ENCODE data around the gene AKR1C8. TPM values are rescaled to one million over a fixed set of nuclear protein-coding genes. Genes with fewer than 3 reads are reported as not detected.

Gene AKR1C8
- total and polyA plus RNA-seq, 2 of the 13 experiments (the other 11 are each of a cell fraction or from before 2014, with no cell fraction given) = 0.12 TPM; not detected in 1

DNA sequence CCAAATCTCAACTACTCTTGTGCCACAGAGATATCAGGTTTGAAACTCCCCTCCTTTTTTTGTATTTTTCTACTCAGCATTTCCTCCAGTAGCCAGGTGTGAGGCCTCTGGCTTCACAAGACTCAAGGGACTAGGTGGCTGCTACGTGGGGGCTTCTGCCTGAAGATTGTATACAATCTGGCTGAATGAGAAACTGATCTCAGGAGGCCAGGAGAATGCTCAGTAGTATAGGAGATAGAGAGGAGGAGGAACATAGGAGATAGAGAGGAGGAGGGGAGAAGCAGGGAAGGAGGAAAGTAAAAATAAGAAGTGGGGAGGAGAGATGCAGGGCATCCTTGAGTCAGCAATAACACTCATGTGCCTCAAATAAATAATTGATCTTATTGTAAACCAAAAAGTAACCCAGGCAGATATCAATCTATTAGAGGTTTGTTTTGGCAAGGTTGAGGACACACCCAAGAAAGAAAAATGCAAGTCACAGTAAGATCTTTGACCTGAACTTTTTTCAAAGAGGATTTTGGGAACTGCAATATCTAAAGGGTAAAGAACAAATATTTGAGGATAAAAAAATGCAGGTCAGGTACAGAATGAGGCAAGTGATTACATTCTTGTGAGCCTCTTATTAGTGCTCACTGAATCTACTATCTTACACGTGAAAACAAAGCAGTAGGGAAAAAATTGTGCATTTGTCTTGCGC lies 36.8 kb downstream of the AKR1C8 start (continued):
- TF ChIP-seq, protein P1, sequence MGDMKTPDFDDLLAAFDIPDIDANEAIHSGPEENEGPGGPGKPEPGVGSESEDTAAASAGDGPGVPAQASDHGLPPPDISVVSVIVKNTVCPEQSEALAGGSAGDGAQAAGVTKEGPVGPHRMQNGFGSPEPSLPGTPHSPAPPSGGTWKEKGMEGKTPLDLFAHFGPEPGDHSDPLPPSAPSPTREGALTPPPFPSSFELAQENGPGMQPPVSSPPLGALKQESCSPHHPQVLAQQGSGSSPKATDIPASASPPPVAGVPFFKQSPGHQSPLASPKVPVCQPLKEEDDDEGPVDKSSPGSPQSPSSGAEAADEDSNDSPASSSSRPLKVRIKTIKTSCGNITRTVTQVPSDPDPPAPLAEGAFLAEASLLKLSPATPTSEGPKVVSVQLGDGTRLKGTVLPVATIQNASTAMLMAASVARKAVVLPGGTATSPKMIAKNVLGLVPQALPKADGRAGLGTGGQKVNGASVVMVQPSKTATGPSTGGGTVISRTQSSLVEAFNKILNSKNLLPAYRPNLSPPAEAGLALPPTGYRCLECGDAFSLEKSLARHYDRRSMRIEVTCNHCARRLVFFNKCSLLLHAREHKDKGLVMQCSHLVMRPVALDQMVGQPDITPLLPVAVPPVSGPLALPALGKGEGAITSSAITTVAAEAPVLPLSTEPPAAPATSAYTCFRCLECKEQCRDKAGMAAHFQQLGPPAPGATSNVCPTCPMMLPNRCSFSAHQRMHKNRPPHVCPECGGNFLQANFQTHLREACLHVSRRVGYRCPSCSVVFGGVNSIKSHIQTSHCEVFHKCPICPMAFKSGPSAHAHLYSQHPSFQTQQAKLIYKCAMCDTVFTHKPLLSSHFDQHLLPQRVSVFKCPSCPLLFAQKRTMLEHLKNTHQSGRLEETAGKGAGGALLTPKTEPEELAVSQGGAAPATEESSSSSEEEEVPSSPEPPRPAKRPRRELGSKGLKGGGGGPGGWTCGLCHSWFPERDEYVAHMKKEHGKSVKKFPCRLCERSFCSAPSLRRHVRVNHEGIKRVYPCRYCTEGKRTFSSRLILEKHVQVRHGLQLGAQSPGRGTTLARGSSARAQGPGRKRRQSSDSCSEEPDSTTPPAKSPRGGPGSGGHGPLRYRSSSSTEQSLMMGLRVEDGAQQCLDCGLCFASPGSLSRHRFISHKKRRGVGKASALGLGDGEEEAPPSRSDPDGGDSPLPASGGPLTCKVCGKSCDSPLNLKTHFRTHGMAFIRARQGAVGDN (CRISPR knock-in tag; IDR thresholded peaks at IDR 0.05) = no peak
- TF ChIP-seq ZNF431 (CRISPR knock-in tag; IDR thresholded peaks at IDR 0.05; ENCODE audit: borderline replicate concordance, low read depth) (no peak), ZNF383 (CRISPR knock-in tag; IDR thresholded peaks at IDR 0.05; ENCODE audit: borderline replicate concordance) (no peak), ZNF10 (CRISPR knock-in tag; IDR thresholded peaks at IDR 0.05; ENCODE audit: borderline replicate concordance, low read depth) (no peak), ZNF292 (CRISPR knock-in tag; IDR thresholded peaks at IDR 0.05; ENCODE audit: borderline replicate concordance, low read depth) (no peak), NFE2L2 (IDR thresholded peaks at IDR 0.05; ENCODE audit: low read length) (peak; percentile 98), PHF8 (CRISPR knock-in tag; IDR thresholded peaks at IDR 0.05) (no peak), NCOR1 (IDR thresholded peaks at IDR 0.05; ENCODE audit: borderline replicate concordance, low read length) (peak; percentile 76), RFXAP (CRISPR knock-in tag; IDR thresholded peaks at IDR 0.05; ENCODE audit: borderline replicate concordance) (no peak), KDM4B (CRISPR knock-in tag; IDR thresholded peaks at IDR 0.05) (no peak), NAIF1 (CRISPR knock-in tag; IDR thresholded peaks at IDR 0.05; ENCODE audit: borderline replicate concordance) (no peak), BRD4 (CRISPR knock-in tag; IDR thresholded peaks at IDR 0.05) (no peak), ZNF138 (CRISPR knock-in tag; IDR thresholded peaks at IDR 0.05; ENCODE audit: low read depth) (no peak), ZNF333 (CRISPR knock-in tag; IDR thresholded peaks at IDR 0.05; ENCODE audit: borderline replicate concordance) (no peak), RFX1 (IDR thresholded peaks at IDR 0.05) (no peak), XBP1 (CRISPR knock-in tag; IDR thresholded peaks at IDR 0.05) (no peak), ZNF124 (CRISPR knock-in tag; IDR thresholded peaks at IDR 0.05) (no peak), ARNT2 (CRISPR knock-in tag; IDR thresholded peaks at IDR 0.05; ENCODE audit: low read depth) (no peak), RCOR2 (CRISPR knock-in tag; IDR thresholded peaks at IDR 0.05) (peak; percentile 86; the same call in 1 of the 2 replicates)
- TF ChIP-seq, protein P2, sequence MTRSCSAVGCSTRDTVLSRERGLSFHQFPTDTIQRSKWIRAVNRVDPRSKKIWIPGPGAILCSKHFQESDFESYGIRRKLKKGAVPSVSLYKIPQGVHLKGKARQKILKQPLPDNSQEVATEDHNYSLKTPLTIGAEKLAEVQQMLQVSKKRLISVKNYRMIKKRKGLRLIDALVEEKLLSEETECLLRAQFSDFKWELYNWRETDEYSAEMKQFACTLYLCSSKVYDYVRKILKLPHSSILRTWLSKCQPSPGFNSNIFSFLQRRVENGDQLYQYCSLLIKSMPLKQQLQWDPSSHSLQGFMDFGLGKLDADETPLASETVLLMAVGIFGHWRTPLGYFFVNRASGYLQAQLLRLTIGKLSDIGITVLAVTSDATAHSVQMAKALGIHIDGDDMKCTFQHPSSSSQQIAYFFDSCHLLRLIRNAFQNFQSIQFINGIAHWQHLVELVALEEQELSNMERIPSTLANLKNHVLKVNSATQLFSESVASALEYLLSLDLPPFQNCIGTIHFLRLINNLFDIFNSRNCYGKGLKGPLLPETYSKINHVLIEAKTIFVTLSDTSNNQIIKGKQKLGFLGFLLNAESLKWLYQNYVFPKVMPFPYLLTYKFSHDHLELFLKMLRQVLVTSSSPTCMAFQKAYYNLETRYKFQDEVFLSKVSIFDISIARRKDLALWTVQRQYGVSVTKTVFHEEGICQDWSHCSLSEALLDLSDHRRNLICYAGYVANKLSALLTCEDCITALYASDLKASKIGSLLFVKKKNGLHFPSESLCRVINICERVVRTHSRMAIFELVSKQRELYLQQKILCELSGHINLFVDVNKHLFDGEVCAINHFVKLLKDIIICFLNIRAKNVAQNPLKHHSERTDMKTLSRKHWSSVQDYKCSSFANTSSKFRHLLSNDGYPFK (CRISPR knock-in tag; IDR thresholded peaks at IDR 0.05; ENCODE audit: borderline replicate concordance) = no peak
- TF ChIP-seq, protein P3, sequence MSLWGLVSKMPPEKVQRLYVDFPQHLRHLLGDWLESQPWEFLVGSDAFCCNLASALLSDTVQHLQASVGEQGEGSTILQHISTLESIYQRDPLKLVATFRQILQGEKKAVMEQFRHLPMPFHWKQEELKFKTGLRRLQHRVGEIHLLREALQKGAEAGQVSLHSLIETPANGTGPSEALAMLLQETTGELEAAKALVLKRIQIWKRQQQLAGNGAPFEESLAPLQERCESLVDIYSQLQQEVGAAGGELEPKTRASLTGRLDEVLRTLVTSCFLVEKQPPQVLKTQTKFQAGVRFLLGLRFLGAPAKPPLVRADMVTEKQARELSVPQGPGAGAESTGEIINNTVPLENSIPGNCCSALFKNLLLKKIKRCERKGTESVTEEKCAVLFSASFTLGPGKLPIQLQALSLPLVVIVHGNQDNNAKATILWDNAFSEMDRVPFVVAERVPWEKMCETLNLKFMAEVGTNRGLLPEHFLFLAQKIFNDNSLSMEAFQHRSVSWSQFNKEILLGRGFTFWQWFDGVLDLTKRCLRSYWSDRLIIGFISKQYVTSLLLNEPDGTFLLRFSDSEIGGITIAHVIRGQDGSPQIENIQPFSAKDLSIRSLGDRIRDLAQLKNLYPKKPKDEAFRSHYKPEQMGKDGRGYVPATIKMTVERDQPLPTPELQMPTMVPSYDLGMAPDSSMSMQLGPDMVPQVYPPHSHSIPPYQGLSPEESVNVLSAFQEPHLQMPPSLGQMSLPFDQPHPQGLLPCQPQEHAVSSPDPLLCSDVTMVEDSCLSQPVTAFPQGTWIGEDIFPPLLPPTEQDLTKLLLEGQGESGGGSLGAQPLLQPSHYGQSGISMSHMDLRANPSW (CRISPR knock-in tag; IDR thresholded peaks at IDR 0.05; ENCODE audit: borderline replicate concordance) = no peak

All from HepG2 (cell line).